Loucy (cell line): ENCODE measurements around the gene VRK2.

Source experiments
- EZH2phosphoT487 ChIP-seq: fragments of 200-600 bp; IDR thresholded peaks from 2 replicates; pipeline ENCODE4 v1.6.1; 2018; ENCODE audit warnings: antibody characterized with exemption, mild to moderate bottlenecking, moderate library complexity, borderline replicate concordance
- TF ChIP-seq, protein P1 (sequence below): fragments of 200-600 bp; sonication (generic); conservative IDR thresholded peaks from 2 replicates; pipeline ENCODE4 v1.5.1; 2014; ENCODE audit warnings: mild to moderate bottlenecking, antibody characterized with exemption, low read length

- TF ChIP-seq, protein P1, sequence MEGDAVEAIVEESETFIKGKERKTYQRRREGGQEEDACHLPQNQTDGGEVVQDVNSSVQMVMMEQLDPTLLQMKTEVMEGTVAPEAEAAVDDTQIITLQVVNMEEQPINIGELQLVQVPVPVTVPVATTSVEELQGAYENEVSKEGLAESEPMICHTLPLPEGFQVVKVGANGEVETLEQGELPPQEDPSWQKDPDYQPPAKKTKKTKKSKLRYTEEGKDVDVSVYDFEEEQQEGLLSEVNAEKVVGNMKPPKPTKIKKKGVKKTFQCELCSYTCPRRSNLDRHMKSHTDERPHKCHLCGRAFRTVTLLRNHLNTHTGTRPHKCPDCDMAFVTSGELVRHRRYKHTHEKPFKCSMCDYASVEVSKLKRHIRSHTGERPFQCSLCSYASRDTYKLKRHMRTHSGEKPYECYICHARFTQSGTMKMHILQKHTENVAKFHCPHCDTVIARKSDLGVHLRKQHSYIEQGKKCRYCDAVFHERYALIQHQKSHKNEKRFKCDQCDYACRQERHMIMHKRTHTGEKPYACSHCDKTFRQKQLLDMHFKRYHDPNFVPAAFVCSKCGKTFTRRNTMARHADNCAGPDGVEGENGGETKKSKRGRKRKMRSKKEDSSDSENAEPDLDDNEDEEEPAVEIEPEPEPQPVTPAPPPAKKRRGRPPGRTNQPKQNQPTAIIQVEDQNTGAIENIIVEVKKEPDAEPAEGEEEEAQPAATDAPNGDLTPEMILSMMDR, result no peak
- TF ChIP-seq EZH2phosphoT487, result no peak
Observed at GRCh38 chr2:58163913-58164312, 117.3 kb downstream of the VRK2 start.
